C4-2B (cell line): Measurements from ENCODE around the gene TCHP.

Source experiments
- H3K27ac ChIP-seq: fragments of 450-650 bp; 2 replicates; pipeline ENCODE4 v1.5.1; 2017
- CTCF ChIP-seq: fragments of 450-650 bp; conservative IDR thresholded peaks from 2 replicates; pipeline ENCODE4 v1.5.1; 2017; ENCODE audit warnings: mild to moderate bottlenecking
- ZFX ChIP-seq: fragments of 450-650 bp; IDR thresholded peaks from 2 replicates; pipeline ENCODE4 v1.6.1; 2017

The TCHP gene

GRCh38 chr12:109915171-109916040, 15.3 kb downstream of the TCHP start:
- TF ChIP-seq ZFX (peak; percentile 59; the same call in 1 of the 2 replicates), CTCF (no peak)
- peak overlapping the region; percentile 73 for H3K27ac ChIP-seq

- TF ChIP-seq CTCF = no peak
- TF ChIP-seq ZFX = no peak
- H3K27ac ChIP-seq = peak overlapping the region; percentile 73
Measured at GRCh38 chr12:109916045-109916444, 16.0 kb downstream of the TCHP start.

- TF ChIP-seq CTCF = no peak
- no peak for TF ChIP-seq ZFX
- no peak overlapping the region for H3K27ac ChIP-seq
Measured at GRCh38 chr12:109919456-109919855, 19.4 kb downstream of the TCHP start.

GRCh38 chr12:109920261-109920780, 20.2 kb downstream of the TCHP start:
- no peak overlapping the region for H3K27ac ChIP-seq
- TF ChIP-seq ZFX (no peak), CTCF (no peak)

GRCh38 chr12:109921982-109922381, 21.9 kb downstream of the TCHP start:
- no peak for TF ChIP-seq ZFX
- TF ChIP-seq CTCF = no peak
- H3K27ac ChIP-seq = no peak overlapping the region

- TF ChIP-seq ZFX (no peak), CTCF (no peak)
- H3K27ac ChIP-seq = no peak overlapping the region
Measured at GRCh38 chr12:109923038-109923437, 23.0 kb downstream of the TCHP start.

- no peak overlapping the region for H3K27ac ChIP-seq
- no peak for TF ChIP-seq ZFX
- TF ChIP-seq CTCF = no peak
Measured at GRCh38 chr12:109923481-109924245, 23.6 kb downstream of the TCHP start.
